ENCODE data around the gene TTK. TPM values are rescaled to one million over a fixed set of nuclear protein-coding genes. Genes with fewer than 3 reads are reported as not detected.
"Not testable (repeated sequence)": the region's sequence is repeated elsewhere in the genome, so short reads cannot be mapped to it uniquely, and the experiment has no call there.

Gene TTK
- total RNA-seq, 2 donors from 2014 or later, result 8.9 to 25.3 TPM

- no peak for DNase-seq
Observed at GRCh38 chr6:80029470-80029869, 25.0 kb downstream of the TTK start.

GRCh38 chr6:80048220-80048619, 43.8 kb downstream of the TTK start:
- DNase-seq; intact Hi-C loops (cut with DNase I): not testable (repeated sequence)

More at GRCh38 chr6:80029470-80029869, 25.0 kb downstream of the TTK start:
- no peaks in the 10 kb centered on the region for H3K27me3 ChIP-seq
- no peak overlapping the region for H3K9ac ChIP-seq (ENCODE audit: low read depth in 2 of 2, low read length in 2 of 2)
- intact Hi-C loops (cut with DNase I), result no loop called here
- no peaks in the 10 kb centered on the region for H3K4me1 ChIP-seq
- no peak overlapping the region for H3K4me3 ChIP-seq
- H3K36me3 ChIP-seq, result no peaks in the 10 kb centered on the region
- no peaks in the 10 kb centered on the region for H3K9me3 ChIP-seq
- no peak for TF ChIP-seq CTCF (IDR thresholded peaks at IDR 0.05)
- no peak overlapping the region for H3K27ac ChIP-seq

GRCh38 chr6:80060774-80061173, 56.3 kb downstream of the TTK start:
- no peak for TF ChIP-seq CTCF (IDR thresholded peaks at IDR 0.05)
- Histone ChIP-seq H3K4me3 (no peak overlapping the region), H3K9me3 (no peaks in the 10 kb centered on the region), H3K4me1 (no peaks in the 10 kb centered on the region), H3K36me3 (no peaks in the 10 kb centered on the region), H3K27ac (no peak overlapping the region), H3K27me3 (no peaks in the 10 kb centered on the region), H3K9ac (ENCODE audit: low read depth in 2 of 2, low read length in 2 of 2) (no peak overlapping the region)
- DNase-seq, result no peak
- intact Hi-C loops (cut with DNase I), result no loop called here

More at GRCh38 chr6:80048220-80048619, 43.8 kb downstream of the TTK start:
- not testable (repeated sequence) for H3K9me3 ChIP-seq; H3K4me1 ChIP-seq; H3K27me3 ChIP-seq; H3K27ac ChIP-seq; H3K4me3 ChIP-seq; H3K36me3 ChIP-seq; H3K9ac ChIP-seq (ENCODE audit: low read depth in 2 of 2, low read length in 2 of 2)

- H3K9me3 ChIP-seq; H3K27me3 ChIP-seq; H3K4me1 ChIP-seq; H3K9ac ChIP-seq (ENCODE audit: low read depth in 2 of 2, low read length in 2 of 2); DNase-seq; intact Hi-C loops (cut with DNase I); H3K4me3 ChIP-seq; H3K36me3 ChIP-seq; H3K27ac ChIP-seq: not testable (repeated sequence)
Observed at GRCh38 chr6:80068146-80068545, 63.7 kb downstream of the TTK start.

GRCh38 chr6:80070431-80070830, 66.0 kb downstream of the TTK start:
- H3K9ac ChIP-seq (ENCODE audit: low read depth in 2 of 2, low read length in 2 of 2); intact Hi-C loops (cut with DNase I); DNase-seq; H3K27me3 ChIP-seq; H3K4me1 ChIP-seq; H3K27ac ChIP-seq; H3K9me3 ChIP-seq; H3K36me3 ChIP-seq; H3K4me3 ChIP-seq: not testable (repeated sequence)

GRCh38 chr6:80077067-80077466, 72.6 kb downstream of the TTK start:
- DNase-seq, result no peak
- intact Hi-C loops (cut with DNase I), result no loop called here
- Histone ChIP-seq H3K9me3 (no peaks in the 10 kb centered on the region), H3K36me3 (no peaks in the 10 kb centered on the region), H3K4me1 (no peaks in the 10 kb centered on the region), H3K9ac (ENCODE audit: low read depth in 2 of 2, low read length in 2 of 2) (no peak overlapping the region), H3K4me3 (no peak overlapping the region), H3K27ac (no peak overlapping the region), H3K27me3 (no peaks in the 10 kb centered on the region)
- TF ChIP-seq CTCF (IDR thresholded peaks at IDR 0.05), result no peak

GRCh38 chr6:80088637-80089036, 84.2 kb downstream of the TTK start:
- no peak for DNase-seq
- Histone ChIP-seq H3K27ac (no peak overlapping the region), H3K4me3 (no peak overlapping the region), H3K27me3 (no peaks in the 10 kb centered on the region), H3K4me1 (no peaks in the 10 kb centered on the region), H3K36me3 (no peaks in the 10 kb centered on the region), H3K9ac (ENCODE audit: low read depth in 2 of 2, low read length in 2 of 2) (no peak overlapping the region), H3K9me3 (no peaks in the 10 kb centered on the region)
- intact Hi-C loops (cut with DNase I), result no loop called here
- TF ChIP-seq CTCF (IDR thresholded peaks at IDR 0.05), result no peak

Data from colonic mucosa (tissue), 4 donors.